Vagina (tissue), 2 donors: ENCODE measurements around the gene ARHGEF12. TPM values are rescaled to one million over a fixed set of nuclear protein-coding genes. Genes with fewer than 3 reads are reported as not detected.

ENCODE experiments used
- DNase-seq, 2 donors: peaks; one replicate each; pipeline ENCODE4 v3.0.0-alpha.2; 2017; ENCODE audit errors: extremely low spot score in 2 of 2
- H3K27ac ChIP-seq: fragments of 200-600 bp; sonication (generic); one replicate; pipeline ENCODE4 v1.5.1; 2019
- H3K27me3 ChIP-seq: fragments of 200-600 bp; sonication (generic); one replicate; pipeline ENCODE4 v1.5.1; 2019
- H3K36me3 ChIP-seq, 2 donors: fragments of 200-600 bp; sonication (generic); one replicate each; pipeline ENCODE4 v1.5.1; 2017 to 2019
- H3K4me1 ChIP-seq: fragments of 200-600 bp; sonication (generic); one replicate; pipeline ENCODE4 v1.5.1; 2019
- H3K4me3 ChIP-seq, 2 donors: fragments of 200-600 bp; sonication (generic); 1 replicate in 1 of 2; 2 replicates in 1 of 2; pipeline ENCODE4 v1.5.1; 2016 to 2019
- H3K9me3 ChIP-seq: fragments of 200-600 bp; sonication (generic); one replicate; pipeline ENCODE4 v1.5.1; 2019
- CTCF ChIP-seq, 3 experiments: fragments of 450-650 bp in 2 of 3; fragments of 200-600 bp in 1 of 3; sonication (generic) in 1 of 3; IDR thresholded peaks; one replicate each; pipeline ENCODE4 v1.5.1; 2017 to 2019; ENCODE audit warnings: antibody characterized with exemption in 3 of 3, mild to moderate bottlenecking in 2 of 3, moderate library complexity in 2 of 3
- POLR2A ChIP-seq, 2 donors: fragments of 450-650 bp; IDR thresholded peaks; one replicate each; pipeline ENCODE4 v1.6.1; 2017; ENCODE audit warnings: antibody characterized with exemption in 2 of 2, mild to moderate bottlenecking in 2 of 2, moderate library complexity in 2 of 2
- POLR2AphosphoS5 ChIP-seq, 2 donors: sonication (generic); formaldehyde crosslinking; IDR thresholded peaks; one replicate each; pipeline ENCODE4 v1.9.0; 2017; ENCODE audit warnings: antibody characterized with exemption in 2 of 2, mild to moderate bottlenecking in 2 of 2, low read depth in 1 of 2; ENCODE audit not compliant: insufficient read depth in 1 of 2
- intact Hi-C: fragments of 100-400 bp; cut with DNase I; formaldehyde crosslinking; loops from one replicate; pipeline ENCODE4 v1.15.1; 2023
- total RNA-seq: library from RNA; depleted of rRNA; stranded (reverse); fragments of >200 nt; gene quantifications from one replicate; pipeline ENCODE4 v1.2.3, GENCODE V29; 2016

The ARHGEF12 gene
- total RNA-seq, 1 donor from 2014 or later = 106 TPM

DNA sequence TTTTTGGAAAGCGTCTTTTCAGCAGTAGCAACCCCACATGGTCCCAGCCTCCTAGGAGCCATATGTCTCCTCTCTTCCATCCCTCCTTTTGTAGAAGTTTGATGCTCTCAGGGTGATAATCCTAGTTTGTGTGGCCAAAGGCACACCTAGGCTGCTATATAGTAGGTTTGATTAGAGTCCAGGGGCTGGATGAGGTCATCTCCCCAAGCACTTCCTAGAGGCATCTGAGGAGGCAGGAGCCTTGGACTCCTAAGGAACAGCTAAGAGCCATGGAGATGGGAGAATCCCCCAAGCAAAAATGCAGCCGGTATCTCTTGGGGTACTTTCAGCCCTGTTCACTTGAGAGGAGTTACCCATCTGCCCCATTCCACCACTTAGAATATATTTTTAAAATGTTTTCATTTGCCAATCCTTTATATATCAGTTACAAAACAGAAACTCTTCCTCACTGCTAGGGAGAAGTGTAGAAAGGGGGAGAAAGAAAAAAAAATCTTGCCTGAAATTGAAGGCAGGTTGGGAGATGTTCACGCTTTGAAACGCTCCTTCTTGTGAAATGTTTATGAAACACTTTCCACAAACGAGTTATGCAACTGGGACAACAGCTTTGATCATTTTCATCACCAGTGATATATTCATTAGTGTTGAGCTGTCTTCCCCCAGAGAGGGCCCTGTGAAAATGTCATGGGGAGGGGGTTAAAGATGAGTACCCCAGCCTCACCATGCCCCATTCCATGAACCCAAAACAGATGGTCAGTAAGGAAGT is 43.0 kb upstream of the ARHGEF12 start:
- Histone ChIP-seq H3K27me3 (no peaks in the 10 kb centered on the region), H3K27ac (no peak overlapping the region)
- TF ChIP-seq POLR2AphosphoS5 (IDR thresholded peaks at IDR 0.05; ENCODE audit: insufficient read depth in 1 of 2, low read depth in 1 of 2) (no peak), CTCF (IDR thresholded peaks at IDR 0.05) (no peak), POLR2A (IDR thresholded peaks at IDR 0.05) (no peak)

GRCh38 chr11:120294096-120294495 is 42.1 kb upstream of the ARHGEF12 start:
- Histone ChIP-seq H3K4me3 (no peak overlapping the region), H3K4me1 (no peaks in the 10 kb centered on the region), H3K27ac (no peak overlapping the region), H3K27me3 (no peaks in the 10 kb centered on the region), H3K36me3 (no peaks in the 10 kb centered on the region), H3K9me3 (no peaks in the 10 kb centered on the region)
- no peak for DNase-seq
- TF ChIP-seq CTCF (IDR thresholded peaks at IDR 0.05) (no peak), POLR2AphosphoS5 (IDR thresholded peaks at IDR 0.05; ENCODE audit: insufficient read depth in 1 of 2, low read depth in 1 of 2) (no peak), POLR2A (IDR thresholded peaks at IDR 0.05) (no peak)
- intact Hi-C loops = no loop called here

More for the DNA sequence above, 43.0 kb upstream of the ARHGEF12 start:
- Histone ChIP-seq H3K4me3 (no peak overlapping the region), H3K36me3 (no peaks in the 10 kb centered on the region), H3K9me3 (no peaks in the 10 kb centered on the region), H3K4me1 (no peaks in the 10 kb centered on the region)
- DNase-seq = no peak
- intact Hi-C loops = no loop called here

DNA sequence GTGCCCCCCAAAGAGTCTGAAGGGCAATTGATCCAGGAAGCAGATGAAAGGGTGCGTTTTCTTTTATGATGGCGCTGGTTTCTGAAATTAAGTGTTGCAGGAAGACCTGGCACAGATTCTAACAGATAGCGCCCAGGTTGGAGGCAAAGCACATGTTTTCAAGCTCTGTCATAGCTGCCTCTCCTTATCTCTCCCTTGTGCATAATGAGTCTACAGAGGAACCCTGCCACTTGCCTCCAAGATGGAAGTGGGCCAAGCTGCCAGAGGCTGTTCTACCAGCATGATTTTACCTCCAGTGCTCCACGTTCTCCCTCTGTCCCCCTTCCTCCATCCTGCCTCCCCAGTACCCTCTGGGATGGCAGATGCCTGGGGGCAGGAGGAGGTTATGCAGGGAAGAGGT is 41.1 kb upstream of the ARHGEF12 start:
- no peaks in the 10 kb centered on the region for H3K27me3 ChIP-seq
- no peak for TF ChIP-seq POLR2A (IDR thresholded peaks at IDR 0.05)
- TF ChIP-seq CTCF (IDR thresholded peaks at IDR 0.05) = no peak
- TF ChIP-seq POLR2AphosphoS5 (IDR thresholded peaks at IDR 0.05; ENCODE audit: insufficient read depth in 1 of 2, low read depth in 1 of 2) = no peak
- H3K4me3 ChIP-seq = no peak overlapping the region
- H3K27ac ChIP-seq = no peak overlapping the region
- DNase-seq = no peak
- intact Hi-C loops = no loop called here
- H3K4me1 ChIP-seq = peaks cover 5% of the 10 kb centered on the region
- H3K9me3 ChIP-seq = no peaks in the 10 kb centered on the region
- no peaks in the 10 kb centered on the region for H3K36me3 ChIP-seq

- Histone ChIP-seq H3K9me3 (no peaks in the 10 kb centered on the region), H3K27me3 (no peaks in the 10 kb centered on the region), H3K4me3 (no peak overlapping the region), H3K36me3 (no peaks in the 10 kb centered on the region), H3K27ac (no peak overlapping the region), H3K4me1 (peaks cover 7% of the 10 kb centered on the region)
- intact Hi-C loops = no loop called here
- DNase-seq = no peak
- TF ChIP-seq POLR2A (IDR thresholded peaks at IDR 0.05) (no peak), POLR2AphosphoS5 (IDR thresholded peaks at IDR 0.05; ENCODE audit: insufficient read depth in 1 of 2, low read depth in 1 of 2) (no peak), CTCF (IDR thresholded peaks at IDR 0.05) (no peak)
Measured at GRCh38 chr11:120296554-120296953, 39.7 kb upstream of the ARHGEF12 start.

DNA sequence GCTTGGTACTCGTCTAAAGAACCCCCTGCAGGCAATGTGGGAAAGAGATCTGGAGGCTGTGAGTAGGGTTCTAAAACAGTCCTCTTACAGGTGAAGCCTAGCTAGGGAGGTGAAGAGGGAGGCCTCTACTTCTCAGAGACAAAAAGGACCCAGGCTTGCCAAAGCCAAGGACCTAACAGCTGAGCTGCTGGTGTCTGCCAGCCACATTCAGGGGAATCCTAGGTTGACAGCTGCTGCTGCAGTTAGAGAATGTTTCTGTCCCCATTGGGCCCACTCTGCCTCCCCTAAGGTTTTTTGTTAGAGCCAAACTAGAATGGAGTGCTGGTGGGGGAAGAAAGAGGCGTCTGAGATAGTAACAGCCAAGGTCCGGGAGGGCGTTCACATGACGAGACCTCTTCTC is 37.8 kb upstream of the ARHGEF12 start:
- H3K4me3 ChIP-seq = no peak overlapping the region
- H3K9me3 ChIP-seq = no peaks in the 10 kb centered on the region
- H3K4me1 ChIP-seq = peaks cover 9% of the 10 kb centered on the region
- no peaks in the 10 kb centered on the region for H3K36me3 ChIP-seq
- no peak for DNase-seq
- no peaks in the 10 kb centered on the region for H3K27me3 ChIP-seq
- TF ChIP-seq POLR2A (IDR thresholded peaks at IDR 0.05) = no peak
- TF ChIP-seq CTCF (IDR thresholded peaks at IDR 0.05) = no peak
- TF ChIP-seq POLR2AphosphoS5 (IDR thresholded peaks at IDR 0.05; ENCODE audit: insufficient read depth in 1 of 2, low read depth in 1 of 2) = no peak
- no peak overlapping the region for H3K27ac ChIP-seq
- intact Hi-C loops = no loop called here
